Activated T-cell treated with anti-CD3 and anti-CD28 coated beads, Interleukin-2, amount 50 U/mL, for 24 hours (primary cell): ENCODE data around the gene THRA.

ENCODE experiments used
- DNase-seq: peaks from one replicate; pipeline ENCODE4 v3.0.0-alpha.2; 2020
- H3K27ac Mint-ChIP-seq: 2 replicates; pipeline ENCODE4 v1.8.0; 2020; ENCODE audit warnings: mild to moderate bottlenecking, mixed read lengths
- H3K27me3 Mint-ChIP-seq: 2 replicates; pipeline ENCODE4 v1.8.0; 2020; ENCODE audit warnings: mixed read lengths
- H3K36me3 Mint-ChIP-seq: 2 replicates; pipeline ENCODE4 v1.8.0; 2020; ENCODE audit warnings: low read depth, mixed read lengths
- H3K4me1 Mint-ChIP-seq: 2 replicates; pipeline ENCODE4 v1.8.0; 2020; ENCODE audit warnings: low read depth, mixed read lengths
- H3K4me3 Mint-ChIP-seq: 2 replicates; pipeline ENCODE4 v1.8.0; 2020; ENCODE audit warnings: mild to moderate bottlenecking, moderate library complexity, mixed read lengths
- H3K9me3 Mint-ChIP-seq: 2 replicates; pipeline ENCODE4 v1.8.0; 2020; ENCODE audit warnings: mixed read lengths

The THRA gene

GRCh38 chr17:40041196-40041595 lies 21.6 kb upstream of the THRA start:
- Mint-ChIP-seq H3K4me3 (no peak overlapping the region), H3K9me3 (no peaks in the 10 kb centered on the region), H3K36me3 (peaks cover 55% of the 10 kb centered on the region), H3K27ac (no peak overlapping the region), H3K27me3 (no peaks in the 10 kb centered on the region), H3K4me1 (no peaks in the 10 kb centered on the region)
- DNase-seq = no peak

- H3K27me3 Mint-ChIP-seq = no peaks in the 10 kb centered on the region
- H3K4me3 Mint-ChIP-seq = no peak overlapping the region
- no peak overlapping the region for H3K27ac Mint-ChIP-seq
Measured at GRCh38 chr17:40056379-40057015, 6.3 kb upstream of the THRA start.

GRCh38 chr17:40058186-40058784 lies 4.5 kb upstream of the THRA start:
- Mint-ChIP-seq H3K4me1 (peaks cover 19% of the 10 kb centered on the region), H3K9me3 (no peaks in the 10 kb centered on the region), H3K36me3 (peaks cover 9% of the 10 kb centered on the region), H3K4me3 (no peak overlapping the region), H3K27ac (no peak overlapping the region), H3K27me3 (no peaks in the 10 kb centered on the region)
- no peak for DNase-seq

More at GRCh38 chr17:40056379-40057015, 6.3 kb upstream of the THRA start:
- Mint-ChIP-seq H3K4me1 (peaks cover 22% of the 10 kb centered on the region), H3K36me3 (peaks cover 27% of the 10 kb centered on the region), H3K9me3 (no peaks in the 10 kb centered on the region)
- DNase-seq = no peak

GRCh38 chr17:40058865-40059264 lies 3.9 kb upstream of the THRA start:
- peaks cover 21% of the 10 kb centered on the region for H3K4me1 Mint-ChIP-seq
- H3K27ac Mint-ChIP-seq = no peak overlapping the region
- peaks cover 4% of the 10 kb centered on the region for H3K36me3 Mint-ChIP-seq
- H3K27me3 Mint-ChIP-seq = no peaks in the 10 kb centered on the region
- no peak for DNase-seq
- H3K9me3 Mint-ChIP-seq = no peaks in the 10 kb centered on the region
- no peak overlapping the region for H3K4me3 Mint-ChIP-seq

GRCh38 chr17:40059729-40060475 lies 2.9 kb upstream of the THRA start:
- H3K36me3 Mint-ChIP-seq = no peaks in the 10 kb centered on the region
- H3K9me3 Mint-ChIP-seq = no peaks in the 10 kb centered on the region
- peaks cover 27% of the 10 kb centered on the region for H3K4me1 Mint-ChIP-seq
- no peak for DNase-seq
- no peak overlapping the region for H3K27ac Mint-ChIP-seq
- H3K27me3 Mint-ChIP-seq = no peaks in the 10 kb centered on the region
- no peak overlapping the region for H3K4me3 Mint-ChIP-seq

- no peaks in the 10 kb centered on the region for H3K36me3 Mint-ChIP-seq
- H3K4me1 Mint-ChIP-seq = peaks cover 32% of the 10 kb centered on the region
- DNase-seq = no peak
- no peaks in the 10 kb centered on the region for H3K27me3 Mint-ChIP-seq
- H3K27ac Mint-ChIP-seq = no peak overlapping the region
- H3K4me3 Mint-ChIP-seq = peak overlapping the region; percentile 82
- H3K9me3 Mint-ChIP-seq = no peaks in the 10 kb centered on the region
Measured at GRCh38 chr17:40060887-40061608, 1.7 kb upstream of the THRA start.

- H3K4me1 Mint-ChIP-seq = peaks cover 35% of the 10 kb centered on the region
- H3K36me3 Mint-ChIP-seq = no peaks in the 10 kb centered on the region
- no peaks in the 10 kb centered on the region for H3K9me3 Mint-ChIP-seq
- peak overlapping the region; percentile 82 for H3K4me3 Mint-ChIP-seq
- H3K27me3 Mint-ChIP-seq = no peaks in the 10 kb centered on the region
- no peak for DNase-seq
- H3K27ac Mint-ChIP-seq = peak overlapping the region; percentile 84
Measured at GRCh38 chr17:40061609-40062038, 1.1 kb upstream of the THRA start.

- H3K9me3 Mint-ChIP-seq = no peaks in the 10 kb centered on the region
- no peaks in the 10 kb centered on the region for H3K27me3 Mint-ChIP-seq
- peaks cover 52% of the 10 kb centered on the region for H3K4me1 Mint-ChIP-seq
- H3K4me3 Mint-ChIP-seq = peak overlapping the region; percentile 85
- peak overlapping the region; percentile 75 for H3K27ac Mint-ChIP-seq
- H3K36me3 Mint-ChIP-seq = no peaks in the 10 kb centered on the region
- DNase-seq = peak; percentile 58
Measured at GRCh38 chr17:40063187-40063771, 514 bp downstream of the THRA start.

GRCh38 chr17:40063901-40064531 lies 1.3 kb downstream of the THRA start:
- H3K27ac Mint-ChIP-seq = peak overlapping the region; percentile 75
- H3K27me3 Mint-ChIP-seq = no peaks in the 10 kb centered on the region
- H3K9me3 Mint-ChIP-seq = no peaks in the 10 kb centered on the region
- DNase-seq = no peak
- H3K4me3 Mint-ChIP-seq = peak overlapping the region; percentile 85
- no peaks in the 10 kb centered on the region for H3K36me3 Mint-ChIP-seq
- peaks cover 59% of the 10 kb centered on the region for H3K4me1 Mint-ChIP-seq

GRCh38 chr17:40064971-40065768 lies 2.4 kb downstream of the THRA start:
- Mint-ChIP-seq H3K4me1 (peaks cover 71% of the 10 kb centered on the region), H3K36me3 (no peaks in the 10 kb centered on the region), H3K27me3 (no peaks in the 10 kb centered on the region), H3K4me3 (peak overlapping the region; percentile 85), H3K9me3 (no peaks in the 10 kb centered on the region), H3K27ac (peak overlapping the region; percentile 58)
- DNase-seq = no peak

GRCh38 chr17:40065769-40066510 lies 3.2 kb downstream of the THRA start:
- Mint-ChIP-seq H3K4me1 (peaks cover 78% of the 10 kb centered on the region), H3K27ac (peak overlapping the region; percentile 47), H3K9me3 (no peaks in the 10 kb centered on the region), H3K36me3 (no peaks in the 10 kb centered on the region), H3K4me3 (no peak overlapping the region), H3K27me3 (no peaks in the 10 kb centered on the region)
- DNase-seq = no peak

GRCh38 chr17:40067710-40068109 lies 4.9 kb downstream of the THRA start:
- H3K4me3 Mint-ChIP-seq = no peak overlapping the region
- H3K9me3 Mint-ChIP-seq = no peaks in the 10 kb centered on the region
- H3K27me3 Mint-ChIP-seq = no peaks in the 10 kb centered on the region
- peak overlapping the region; percentile 97 for H3K27ac Mint-ChIP-seq
- peaks cover 82% of the 10 kb centered on the region for H3K4me1 Mint-ChIP-seq
- H3K36me3 Mint-ChIP-seq = no peaks in the 10 kb centered on the region
- DNase-seq = no peak

- Mint-ChIP-seq H3K36me3 (no peaks in the 10 kb centered on the region), H3K4me3 (peak overlapping the region; percentile 79), H3K27me3 (no peaks in the 10 kb centered on the region), H3K4me1 (peaks cover 85% of the 10 kb centered on the region), H3K9me3 (no peaks in the 10 kb centered on the region), H3K27ac (peak overlapping the region; percentile 97)
- no peak for DNase-seq
Measured at GRCh38 chr17:40068129-40068581, 5.4 kb downstream of the THRA start.
